KOPT-K1 (cell line): ENCODE measurements around the gene ZSWIM6.

ENCODE experiments used
- H3K27ac ChIP-seq: fragments of 200-600 bp; sonication (generic); 2 replicates; pipeline ENCODE4 v1.5.1; 2016; ENCODE audit warnings: antibody characterized with exemption, mild to moderate bottlenecking, low read depth, low read length; ENCODE audit not compliant: poor library complexity, severe bottlenecking
- H3K36me3 ChIP-seq: fragments of 200-600 bp; sonication (generic); 2 replicates; pipeline ENCODE4 v1.5.1; 2017; ENCODE audit warnings: antibody characterized with exemption, mild to moderate bottlenecking, low read length, moderate library complexity; ENCODE audit not compliant: insufficient read depth
- H3K9me3 ChIP-seq: fragments of 200-600 bp; sonication (generic); 2 replicates; pipeline ENCODE4 v1.5.1; 2017; ENCODE audit warnings: antibody characterized with exemption, low read length, mild to moderate bottlenecking; ENCODE audit not compliant: insufficient read depth, poor library complexity, severe bottlenecking

ZSWIM6 gene

DNA sequence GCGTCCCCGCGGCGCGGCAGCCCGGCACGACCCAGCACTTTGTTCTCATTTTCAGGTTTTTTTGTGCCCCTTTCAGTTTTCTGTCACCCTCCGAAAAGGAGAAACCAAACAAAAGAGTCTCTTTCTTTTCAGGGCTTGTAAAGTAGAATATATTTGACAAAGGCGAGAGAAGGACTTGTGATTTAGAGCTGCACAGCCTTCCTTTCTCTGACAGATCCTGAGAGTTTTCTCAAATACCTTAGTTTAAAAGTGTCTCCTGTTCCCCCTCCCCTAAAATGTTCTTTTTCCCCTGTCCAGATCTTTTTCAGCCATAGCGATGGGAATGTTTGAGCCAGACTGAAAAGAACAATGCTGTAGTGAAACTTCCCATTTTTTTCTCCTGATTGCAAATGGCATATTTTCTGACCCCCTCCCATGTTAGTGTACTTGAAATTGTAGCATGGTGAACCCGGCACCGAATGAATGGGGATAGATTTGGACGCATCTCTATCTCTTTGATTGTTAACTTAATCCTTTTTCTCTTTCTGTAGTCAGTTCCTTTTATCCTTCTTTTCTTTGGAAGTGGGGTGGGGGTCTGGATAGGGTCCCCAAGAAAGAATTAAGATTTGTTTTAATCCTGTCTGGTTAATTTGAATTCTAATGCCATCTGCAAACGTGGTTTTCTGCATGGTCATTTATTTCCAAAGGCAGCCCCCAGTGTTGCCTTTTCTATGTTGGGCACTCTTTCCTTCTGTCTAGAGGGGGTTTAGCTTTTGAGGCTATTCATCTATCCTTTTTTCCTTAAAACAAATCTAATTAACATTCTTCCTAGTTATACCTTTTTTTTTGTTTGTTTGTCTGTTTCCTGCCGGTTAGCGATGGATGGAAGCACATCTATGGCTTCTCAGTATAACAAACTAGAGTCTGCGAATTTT, 2.2 kb downstream of the ZSWIM6 start:
- Histone ChIP-seq H3K9me3 (peaks cover 19% of the 10 kb centered on the region), H3K36me3 (no peaks in the 10 kb centered on the region), H3K27ac (no peak overlapping the region)

DNA sequence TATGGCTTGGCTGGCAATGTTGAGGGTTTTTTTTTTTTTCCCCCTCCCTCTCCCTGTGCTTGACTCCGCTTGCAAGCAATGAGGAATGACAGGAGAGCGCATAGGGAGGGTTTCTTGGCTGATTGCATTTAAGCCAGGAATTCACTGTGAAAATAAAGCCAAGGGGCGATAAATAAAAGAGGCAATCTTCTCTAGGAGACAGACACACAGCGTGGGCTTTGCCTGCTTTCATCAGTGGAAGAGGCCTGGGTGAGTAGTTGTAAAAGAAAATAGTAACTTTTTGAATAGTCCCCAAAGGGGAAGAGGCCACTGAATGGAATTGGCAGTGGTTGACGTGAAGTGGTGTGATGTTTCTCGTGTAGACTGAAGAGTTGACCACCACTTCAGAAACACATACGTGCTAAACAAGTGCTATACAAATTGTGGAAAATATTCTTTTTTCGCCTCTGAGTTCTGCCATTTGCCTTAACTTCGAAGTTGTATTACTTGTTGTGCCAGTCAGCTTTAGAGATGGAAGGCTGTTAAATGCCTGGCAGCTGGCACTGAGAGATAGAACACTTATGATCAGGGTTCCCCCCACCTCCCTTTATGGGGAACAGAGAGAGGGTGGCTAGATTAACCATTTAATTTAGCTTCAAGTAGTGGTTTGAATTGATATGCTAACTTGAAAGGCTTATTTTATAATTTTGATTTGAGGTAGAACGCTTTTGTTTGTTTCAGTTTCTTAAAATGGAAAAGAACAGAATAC, 3.0 kb downstream of the ZSWIM6 start:
- H3K27ac ChIP-seq: no peak overlapping the region
- H3K9me3 ChIP-seq: peaks cover 19% of the 10 kb centered on the region
- no peaks in the 10 kb centered on the region for H3K36me3 ChIP-seq

DNA sequence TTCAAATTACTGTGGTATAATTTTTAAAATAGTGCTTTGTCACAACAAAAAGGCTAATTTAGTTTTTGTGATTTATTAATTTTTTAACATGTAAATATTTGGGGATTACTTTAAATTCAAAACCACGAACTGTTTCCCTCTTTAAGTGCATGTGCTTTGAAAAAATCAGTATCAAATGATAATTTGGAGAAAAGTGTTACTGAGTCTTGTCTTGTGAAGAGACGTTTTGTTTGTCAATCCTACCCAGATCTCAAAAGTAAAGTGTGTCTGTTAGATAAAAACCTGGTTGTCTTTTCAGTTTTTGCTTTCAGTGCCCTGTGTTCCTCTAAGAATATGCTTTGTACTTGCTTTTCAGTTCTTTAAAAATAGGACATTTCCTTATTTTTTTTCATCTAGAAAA, 7.7 kb downstream of the ZSWIM6 start:
- Histone ChIP-seq H3K36me3 (no peaks in the 10 kb centered on the region), H3K27ac (no peak overlapping the region), H3K9me3 (no peaks in the 10 kb centered on the region)

DNA sequence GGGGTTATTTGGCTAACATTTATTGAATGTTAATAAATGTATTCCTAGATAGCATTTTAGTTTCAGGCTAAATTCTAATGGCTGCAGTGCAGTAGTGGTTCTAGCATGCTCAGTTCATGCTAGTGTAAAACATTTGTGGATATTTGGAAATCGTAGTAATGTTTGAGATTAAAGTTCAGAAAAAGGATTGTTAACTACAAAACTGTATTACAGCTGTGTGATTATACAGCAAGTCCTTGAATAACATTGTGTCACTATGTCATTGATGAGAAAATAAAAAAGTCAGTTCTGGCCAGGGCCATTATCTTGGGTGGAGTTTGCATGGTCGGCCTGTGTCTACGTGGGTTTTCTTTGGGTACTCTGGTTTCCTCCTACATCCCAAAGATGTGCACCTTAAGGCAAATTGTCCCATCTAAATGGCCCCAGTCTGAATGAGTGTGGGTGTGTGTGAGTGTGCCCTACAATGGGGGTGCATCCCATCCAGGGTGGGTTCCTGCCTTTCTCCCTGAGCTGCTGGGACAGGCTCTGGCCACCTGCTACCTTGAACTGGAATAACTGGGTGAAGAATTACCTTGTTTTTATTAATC, 8.8 kb downstream of the ZSWIM6 start:
- Histone ChIP-seq H3K9me3 (no peaks in the 10 kb centered on the region), H3K27ac (no peak overlapping the region), H3K36me3 (no peaks in the 10 kb centered on the region)

DNA sequence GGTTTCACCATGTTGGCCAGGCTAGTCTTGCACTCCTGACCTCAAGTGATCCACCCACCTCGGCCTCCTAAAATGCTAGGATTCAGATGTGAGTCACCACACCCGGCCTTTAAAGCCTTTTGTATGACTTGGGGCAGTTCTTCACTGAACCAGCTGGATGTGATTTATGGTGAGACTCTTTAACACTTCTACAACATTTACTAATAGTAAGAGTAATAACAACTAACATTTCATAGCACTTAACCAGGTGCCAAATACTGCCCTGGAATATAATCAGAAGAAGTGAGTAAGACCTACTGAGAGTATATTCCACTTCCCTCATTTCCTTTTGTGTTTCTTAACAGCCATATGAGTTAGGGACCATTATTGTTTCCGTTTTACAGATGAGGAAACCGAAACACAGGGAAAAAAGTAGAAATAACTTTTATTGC, 10.0 kb downstream of the ZSWIM6 start:
- Histone ChIP-seq H3K9me3 (no peaks in the 10 kb centered on the region), H3K27ac (no peak overlapping the region)

DNA sequence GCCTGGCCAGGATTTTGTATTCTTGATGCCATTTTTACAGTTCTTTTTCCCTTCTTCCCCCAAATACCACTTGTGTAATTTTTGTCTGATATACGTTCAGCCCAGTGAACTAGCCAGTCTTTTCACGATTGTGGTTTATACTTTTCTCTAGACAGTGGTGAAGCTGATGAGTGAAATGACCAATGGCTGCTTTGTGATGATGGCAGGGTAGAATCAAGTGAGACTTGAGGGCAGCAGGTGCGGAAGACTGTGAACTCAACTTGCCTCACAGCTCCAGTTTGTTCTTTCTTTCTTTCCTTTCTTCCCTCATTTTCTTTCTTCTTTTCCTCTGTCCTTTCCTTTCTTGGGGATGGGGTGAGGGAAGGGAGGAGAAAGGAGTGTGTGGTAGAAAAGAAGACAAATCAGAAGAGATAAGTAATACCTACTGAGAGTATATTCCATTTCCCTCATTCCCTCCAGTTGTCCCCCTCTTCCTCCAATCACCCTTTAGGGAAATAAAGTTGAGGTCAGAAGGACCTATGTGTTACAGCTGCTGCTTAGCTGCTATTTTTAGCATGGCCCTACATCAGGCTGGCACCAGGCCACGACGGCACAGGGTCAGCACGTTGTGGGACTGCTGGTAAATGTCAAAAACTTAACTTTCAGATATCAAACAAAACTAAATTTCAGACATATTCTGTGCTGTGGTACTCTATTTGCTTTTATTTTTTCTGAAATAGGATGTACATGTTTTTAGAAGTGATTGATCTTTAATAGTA, 12.3 kb downstream of the ZSWIM6 start:
- Histone ChIP-seq H3K27ac (no peak overlapping the region), H3K9me3 (no peaks in the 10 kb centered on the region), H3K36me3 (no peaks in the 10 kb centered on the region)

More for the DNA sequence above, 10.0 kb downstream of the ZSWIM6 start:
- H3K36me3 ChIP-seq: no peaks in the 10 kb centered on the region

DNA sequence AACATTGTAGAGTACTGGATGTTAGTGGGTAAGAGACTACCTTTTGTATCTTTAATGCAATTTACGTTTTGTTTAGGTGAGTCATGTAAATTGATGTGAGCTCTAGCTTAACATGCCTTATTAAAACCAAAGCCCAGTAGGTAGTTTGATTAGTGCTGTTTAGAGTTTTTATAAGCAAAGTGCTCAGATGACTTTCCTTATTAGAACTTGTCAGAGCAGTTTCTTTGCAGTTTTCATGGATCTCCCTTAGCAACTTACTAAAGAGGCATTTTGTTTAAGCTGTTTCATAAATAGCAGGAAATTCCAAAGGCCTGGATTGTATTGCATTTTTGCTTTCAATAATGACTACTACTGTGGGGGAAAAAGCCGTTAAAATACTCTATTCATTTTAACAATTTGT, 14.5 kb downstream of the ZSWIM6 start:
- Histone ChIP-seq H3K9me3 (no peaks in the 10 kb centered on the region), H3K27ac (no peak overlapping the region), H3K36me3 (no peaks in the 10 kb centered on the region)

DNA sequence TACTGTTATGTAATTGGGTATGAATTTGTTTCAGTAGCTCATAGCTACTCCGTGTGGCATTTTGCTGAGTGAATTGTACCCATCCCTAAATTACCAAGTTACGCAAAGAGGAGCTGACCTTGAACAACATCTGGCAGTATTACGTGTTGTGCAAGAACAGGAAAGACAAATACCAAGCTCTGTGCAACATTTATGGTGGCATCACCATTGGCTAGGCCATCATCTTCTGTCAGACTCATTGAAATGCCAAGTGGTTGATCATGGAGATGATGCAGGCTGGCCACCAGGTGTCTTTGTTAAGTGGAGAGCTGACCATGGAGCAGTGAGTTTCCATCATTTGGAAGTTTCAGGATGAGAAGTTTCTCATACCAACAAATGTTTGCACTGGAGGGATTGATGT, 15.0 kb downstream of the ZSWIM6 start:
- Histone ChIP-seq H3K36me3 (no peaks in the 10 kb centered on the region), H3K9me3 (no peaks in the 10 kb centered on the region), H3K27ac (no peak overlapping the region)

DNA sequence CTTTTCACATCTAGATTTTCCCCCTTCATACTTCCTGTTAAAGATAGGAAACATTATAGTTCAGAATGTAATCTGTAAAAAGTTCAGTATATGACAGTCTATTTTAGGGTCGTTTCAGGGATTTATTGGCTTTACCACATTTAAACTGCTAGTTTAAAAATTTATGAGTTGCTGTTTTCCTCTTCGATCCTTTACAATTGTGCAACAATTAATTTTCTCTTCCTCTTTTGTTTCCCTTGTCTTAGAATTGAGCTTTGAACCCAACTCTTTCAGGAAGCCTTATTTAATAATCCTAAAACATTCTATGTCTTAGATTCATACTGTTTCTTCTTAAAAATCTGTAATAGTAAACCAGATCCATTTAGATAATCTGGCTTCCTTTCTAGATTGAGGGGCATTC, 16.4 kb downstream of the ZSWIM6 start:
- no peaks in the 10 kb centered on the region for H3K36me3 ChIP-seq

DNA sequence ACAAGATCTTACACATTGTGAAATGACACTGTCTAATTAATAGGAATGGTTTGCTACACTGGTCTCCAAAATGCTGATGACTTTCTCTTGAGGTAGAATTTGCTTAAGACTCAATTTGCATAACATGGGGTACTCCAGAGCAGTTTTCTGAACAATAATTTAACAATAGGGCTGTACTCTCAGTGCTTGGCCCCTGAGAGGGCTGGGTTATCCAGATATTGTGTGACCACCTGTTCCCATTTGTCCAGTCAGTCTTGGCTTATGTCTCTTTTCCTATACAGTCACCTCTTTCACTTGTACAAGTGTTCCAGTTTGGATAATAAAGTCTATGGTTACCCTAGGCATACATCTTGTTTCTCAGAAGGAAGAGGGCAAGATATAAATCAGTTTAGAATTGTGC, 17.9 kb downstream of the ZSWIM6 start:
- H3K9me3 ChIP-seq: no peaks in the 10 kb centered on the region

More for the DNA sequence above, 16.4 kb downstream of the ZSWIM6 start:
- no peak overlapping the region for H3K27ac ChIP-seq
- H3K9me3 ChIP-seq: no peaks in the 10 kb centered on the region

DNA sequence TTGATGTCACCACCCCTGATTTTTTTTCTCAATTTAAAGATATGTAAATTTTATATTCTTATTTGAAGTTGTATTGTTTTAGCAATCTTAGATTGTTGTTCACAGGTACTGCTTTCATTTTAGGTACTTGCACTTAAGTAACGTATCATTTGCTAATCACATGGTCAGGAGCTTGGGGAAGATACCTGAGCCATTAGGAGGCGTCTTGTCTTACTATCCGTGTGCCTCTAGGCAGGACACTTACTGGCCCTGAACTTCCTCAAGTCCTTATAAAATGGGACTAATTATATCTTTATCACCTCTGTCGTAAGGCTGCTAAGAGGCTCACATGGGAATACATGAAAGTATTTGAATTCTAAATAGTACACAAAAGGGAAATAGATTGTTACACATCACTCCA, 18.5 kb downstream of the ZSWIM6 start:
- Histone ChIP-seq H3K9me3 (no peaks in the 10 kb centered on the region), H3K27ac (no peak overlapping the region), H3K36me3 (no peaks in the 10 kb centered on the region)

More for the DNA sequence above, 17.9 kb downstream of the ZSWIM6 start:
- Histone ChIP-seq H3K36me3 (no peaks in the 10 kb centered on the region), H3K27ac (no peak overlapping the region)

DNA sequence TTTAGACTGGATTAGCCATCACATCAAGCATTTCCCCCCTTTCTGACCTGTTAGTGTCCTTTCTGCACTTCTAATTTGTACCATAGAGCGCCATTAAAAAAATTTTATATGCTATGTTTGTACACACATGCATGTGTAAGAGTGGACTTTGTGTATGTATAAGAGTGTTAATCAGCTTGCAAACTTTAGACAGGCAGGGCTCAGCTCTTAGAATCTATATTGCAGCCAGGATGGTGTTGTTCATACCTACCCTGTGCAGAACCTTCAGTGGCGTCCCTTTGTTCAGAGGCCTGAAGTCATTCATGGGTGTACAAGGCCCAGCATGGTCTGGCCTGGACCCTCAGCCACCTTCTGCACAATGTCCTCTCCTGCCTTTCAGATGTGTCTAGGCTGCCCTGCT, 19.7 kb downstream of the ZSWIM6 start:
- H3K27ac ChIP-seq: no peak overlapping the region
- no peaks in the 10 kb centered on the region for H3K9me3 ChIP-seq

DNA sequence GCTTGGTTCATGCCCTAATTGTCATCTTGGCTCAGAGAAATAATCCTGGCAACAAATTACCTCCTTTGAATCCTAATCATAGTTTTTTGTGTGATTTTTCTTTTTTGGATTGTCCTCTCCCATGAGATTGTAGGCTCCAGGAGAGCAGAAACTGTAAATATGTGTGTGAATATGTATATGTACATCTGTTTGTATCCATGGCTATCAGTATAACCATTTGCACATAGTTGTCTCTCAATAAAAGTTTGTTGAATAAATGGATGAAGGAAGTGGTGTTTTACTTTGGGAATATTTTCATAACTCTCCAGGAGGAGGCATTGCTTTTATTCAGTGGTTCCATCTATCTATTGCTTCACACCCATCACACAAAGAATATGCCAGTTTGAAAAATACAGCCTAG, 20.1 kb downstream of the ZSWIM6 start:
- Histone ChIP-seq H3K9me3 (peaks cover 4% of the 10 kb centered on the region), H3K36me3 (no peaks in the 10 kb centered on the region), H3K27ac (no peak overlapping the region)

More for the DNA sequence above, 19.7 kb downstream of the ZSWIM6 start:
- H3K36me3 ChIP-seq: no peaks in the 10 kb centered on the region

DNA sequence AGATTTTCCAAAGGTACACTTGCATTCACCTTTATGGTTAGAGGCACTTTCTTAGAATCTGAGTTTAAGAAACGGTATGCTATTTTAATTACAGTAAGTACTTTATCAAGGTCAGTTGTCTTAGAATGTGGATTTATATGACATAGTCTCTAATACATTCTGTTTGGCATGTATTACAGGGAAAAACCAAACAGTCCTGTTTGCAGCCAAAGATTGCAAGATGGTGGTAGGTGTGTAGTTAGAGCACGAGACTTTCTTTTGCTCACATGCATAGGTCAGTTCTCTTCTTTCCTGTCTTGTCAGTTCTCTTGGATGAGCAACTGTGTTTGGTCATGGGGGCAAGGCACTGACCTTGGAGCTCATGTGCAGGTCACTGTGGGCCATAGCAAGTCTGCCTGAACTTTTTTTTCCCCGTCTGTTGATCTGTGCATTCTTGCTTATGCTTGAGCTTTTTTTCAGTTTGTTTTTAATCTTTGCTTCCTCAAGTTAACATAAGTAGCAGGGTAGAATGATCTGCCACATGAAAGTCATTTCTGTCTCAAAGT, 20.6 kb downstream of the ZSWIM6 start:
- Histone ChIP-seq H3K9me3 (peaks cover 7% of the 10 kb centered on the region), H3K36me3 (no peaks in the 10 kb centered on the region), H3K27ac (no peak overlapping the region)
